ENCODE data around the gene HABP2.

The HABP2 gene

DNA sequence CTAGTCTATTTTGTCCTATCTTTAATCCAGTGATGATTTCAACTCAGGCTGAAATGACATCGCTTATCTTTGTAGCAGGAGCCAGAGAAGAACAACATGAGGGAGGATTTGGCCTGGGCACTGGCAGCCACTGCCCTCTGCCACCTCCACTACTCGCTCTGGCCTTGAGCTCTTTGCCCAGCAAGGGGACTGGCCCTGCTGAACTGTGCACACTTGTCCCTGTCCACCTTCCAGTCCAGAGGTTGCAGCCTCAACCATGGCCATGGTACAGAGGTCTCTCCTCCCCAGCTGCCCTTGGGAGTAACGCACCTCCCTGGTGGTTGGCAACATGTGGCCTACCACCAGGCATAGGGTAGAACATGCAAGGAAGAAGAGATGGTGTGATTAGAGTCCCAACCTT is 8.4 kb downstream of the HABP2 start:
- TF ChIP-seq, protein P1, sequence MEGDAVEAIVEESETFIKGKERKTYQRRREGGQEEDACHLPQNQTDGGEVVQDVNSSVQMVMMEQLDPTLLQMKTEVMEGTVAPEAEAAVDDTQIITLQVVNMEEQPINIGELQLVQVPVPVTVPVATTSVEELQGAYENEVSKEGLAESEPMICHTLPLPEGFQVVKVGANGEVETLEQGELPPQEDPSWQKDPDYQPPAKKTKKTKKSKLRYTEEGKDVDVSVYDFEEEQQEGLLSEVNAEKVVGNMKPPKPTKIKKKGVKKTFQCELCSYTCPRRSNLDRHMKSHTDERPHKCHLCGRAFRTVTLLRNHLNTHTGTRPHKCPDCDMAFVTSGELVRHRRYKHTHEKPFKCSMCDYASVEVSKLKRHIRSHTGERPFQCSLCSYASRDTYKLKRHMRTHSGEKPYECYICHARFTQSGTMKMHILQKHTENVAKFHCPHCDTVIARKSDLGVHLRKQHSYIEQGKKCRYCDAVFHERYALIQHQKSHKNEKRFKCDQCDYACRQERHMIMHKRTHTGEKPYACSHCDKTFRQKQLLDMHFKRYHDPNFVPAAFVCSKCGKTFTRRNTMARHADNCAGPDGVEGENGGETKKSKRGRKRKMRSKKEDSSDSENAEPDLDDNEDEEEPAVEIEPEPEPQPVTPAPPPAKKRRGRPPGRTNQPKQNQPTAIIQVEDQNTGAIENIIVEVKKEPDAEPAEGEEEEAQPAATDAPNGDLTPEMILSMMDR (IDR thresholded peaks at IDR 0.05; ENCODE audit: control insufficient read depth, extremely low read depth, insufficient read depth), result no peak
- no peak for DNase-seq (ENCODE audit: low read depth)
- no peak overlapping the region for H3K4me3 ChIP-seq (ENCODE audit: low read depth, low read length)

DNA sequence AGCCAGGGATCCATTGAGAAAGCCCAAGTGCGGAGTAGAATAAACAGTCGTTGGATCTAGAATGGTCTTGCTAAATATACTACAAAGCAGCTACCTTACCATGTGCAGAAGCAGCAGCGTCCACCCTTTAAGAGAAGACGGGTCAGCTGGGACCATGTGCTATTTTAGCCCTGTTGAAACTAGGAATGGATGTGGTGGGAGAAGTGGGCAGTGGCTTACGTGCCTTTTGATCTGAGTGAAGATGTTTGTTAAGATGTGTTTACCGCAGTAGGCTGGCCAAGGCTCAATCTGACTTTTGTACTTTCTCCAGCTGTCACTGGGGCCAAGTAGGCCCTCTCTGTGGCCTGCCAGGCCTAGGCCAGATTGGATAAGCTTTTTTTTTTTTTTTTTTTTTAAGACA is 9.2 kb downstream of the HABP2 start:
- TF ChIP-seq, protein P1 (IDR thresholded peaks at IDR 0.05; ENCODE audit: control insufficient read depth, extremely low read depth, insufficient read depth), result no peak
- H3K4me3 ChIP-seq (ENCODE audit: low read depth, low read length), result no peak overlapping the region
- no peak for DNase-seq (ENCODE audit: low read depth)

DNA sequence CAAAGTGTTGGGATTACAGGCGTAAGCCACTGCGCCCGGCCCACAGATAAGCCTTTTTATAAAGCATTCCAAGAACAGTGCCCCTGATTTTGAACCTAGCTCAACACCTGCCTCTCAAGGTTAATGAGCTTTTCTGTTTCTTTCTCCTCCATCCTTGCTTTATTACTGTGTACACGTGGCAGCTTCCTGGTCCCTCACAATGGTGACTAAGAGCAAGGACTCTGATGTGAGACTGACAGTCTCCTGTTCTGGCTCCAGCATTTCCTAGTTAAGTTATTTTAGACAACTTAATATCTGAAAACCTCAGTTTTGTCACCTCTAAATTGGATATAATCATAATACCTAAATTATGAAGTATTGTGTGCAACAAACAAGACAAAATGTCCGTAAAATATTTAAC is 9.9 kb downstream of the HABP2 start:
- no peak overlapping the region for H3K4me3 ChIP-seq (ENCODE audit: low read depth, low read length)
- no peak for DNase-seq (ENCODE audit: low read depth)
- TF ChIP-seq, protein P1 (IDR thresholded peaks at IDR 0.05; ENCODE audit: control insufficient read depth, extremely low read depth, insufficient read depth), result no peak

DNA sequence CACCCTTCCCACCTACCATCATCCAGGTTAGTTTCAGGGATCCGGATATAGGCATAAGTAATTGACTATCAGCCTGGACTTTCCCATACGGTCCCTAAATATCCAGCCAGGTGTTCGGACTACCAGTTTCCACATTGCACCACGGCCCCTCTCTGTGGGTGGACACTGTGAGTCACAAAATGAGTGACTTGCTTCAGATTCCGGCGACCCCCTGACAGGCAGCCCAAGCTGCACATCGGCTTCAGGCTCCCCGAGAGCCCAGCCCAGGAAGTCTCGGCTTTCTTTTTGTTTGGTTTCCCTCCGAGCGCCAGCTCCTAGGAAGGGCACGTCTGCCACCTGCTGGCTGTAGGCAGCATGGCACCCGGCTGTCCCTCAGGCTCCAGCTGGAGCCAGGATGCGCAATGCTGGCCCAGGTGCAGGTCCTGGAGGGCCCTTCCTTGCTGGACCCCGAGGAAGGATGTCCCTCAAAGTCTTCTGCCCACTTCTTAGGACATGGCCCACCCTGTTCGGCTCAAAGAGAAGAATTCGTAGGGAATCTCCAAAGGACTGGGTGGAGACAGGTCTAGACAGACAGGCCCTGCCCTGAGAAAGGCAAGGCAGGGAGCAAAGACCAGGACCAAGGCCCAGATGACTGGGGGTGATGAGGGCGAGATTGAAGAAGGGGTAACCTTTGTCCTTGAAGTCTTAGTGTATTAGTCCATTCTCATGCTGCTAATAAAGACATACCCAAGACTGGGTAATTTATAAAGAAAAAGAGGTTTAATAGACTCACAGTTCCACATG is 10.6 kb downstream of the HABP2 start:
- TF ChIP-seq, protein P1 (IDR thresholded peaks at IDR 0.05; ENCODE audit: control insufficient read depth, extremely low read depth, insufficient read depth), result peak; percentile 98
- DNase-seq (ENCODE audit: low read depth), result no peak
- peak overlapping the region; percentile 38 for H3K4me3 ChIP-seq (ENCODE audit: low read depth, low read length)

DNA sequence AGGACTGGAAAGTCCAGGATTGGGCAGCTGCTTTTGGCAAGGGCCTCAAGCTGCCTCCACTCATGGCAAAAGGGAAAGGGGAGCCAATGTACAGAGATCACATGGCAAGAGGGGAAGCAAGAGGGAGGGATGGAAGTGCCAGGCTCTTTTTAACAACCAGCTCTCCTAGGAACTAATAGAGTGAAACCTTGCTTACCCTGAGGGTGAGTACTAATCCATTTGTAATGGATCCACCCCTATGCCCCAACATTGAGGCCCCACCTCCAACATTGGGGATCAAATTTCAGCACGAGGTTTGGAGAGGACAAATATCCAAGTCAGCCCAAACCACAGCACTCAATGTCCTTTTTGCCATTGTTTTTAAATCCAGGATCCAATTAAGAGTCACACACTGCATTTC is 12.5 kb downstream of the HABP2 start:
- TF ChIP-seq, protein P1 (IDR thresholded peaks at IDR 0.05; ENCODE audit: control insufficient read depth, extremely low read depth, insufficient read depth), result no peak
- H3K4me3 ChIP-seq (ENCODE audit: low read depth, low read length), result no peak overlapping the region
- no peak for DNase-seq (ENCODE audit: low read depth)

DNA sequence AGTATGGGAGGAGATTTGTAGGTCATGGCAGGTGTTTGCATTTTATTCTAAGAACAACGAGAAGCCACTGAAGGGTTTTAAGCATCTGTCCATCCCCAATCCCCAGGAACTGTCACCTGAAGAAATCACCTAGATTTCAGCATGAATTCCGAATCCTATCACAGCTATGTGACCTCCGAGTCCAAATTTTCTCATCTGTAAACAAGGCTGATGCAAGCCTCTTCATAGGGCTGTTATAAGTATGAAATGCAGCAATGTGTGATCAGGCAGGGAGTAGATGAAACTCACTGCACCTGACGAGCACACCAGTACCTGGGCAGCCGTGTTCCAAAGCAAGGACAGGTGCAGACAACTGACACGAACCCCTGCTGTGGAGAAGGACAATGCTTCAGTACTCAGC is 14.0 kb downstream of the HABP2 start:
- H3K4me3 ChIP-seq (ENCODE audit: low read depth, low read length), result no peak overlapping the region
- no peak for DNase-seq (ENCODE audit: low read depth)
- TF ChIP-seq, protein P1 (IDR thresholded peaks at IDR 0.05; ENCODE audit: control insufficient read depth, extremely low read depth, insufficient read depth), result no peak

DNA sequence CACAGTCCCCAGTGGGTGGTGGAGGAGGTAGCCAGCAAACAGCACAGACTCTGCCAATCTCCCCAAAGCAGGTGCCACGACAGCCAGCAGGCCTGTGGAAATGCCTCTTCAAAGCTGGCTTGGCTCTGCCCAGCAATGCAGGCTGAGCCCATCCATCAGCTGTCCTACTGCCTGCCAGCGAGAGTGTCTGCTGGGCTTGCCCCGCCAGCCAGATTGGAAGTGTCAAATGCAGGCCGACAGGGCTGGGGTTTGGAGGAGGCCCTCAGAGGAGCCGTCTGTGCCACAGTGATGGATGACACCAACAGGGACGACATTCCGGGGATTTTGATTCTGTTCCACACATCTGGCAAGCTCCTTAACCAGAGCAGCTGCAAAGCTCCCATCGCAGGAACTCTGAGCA is 16.7 kb downstream of the HABP2 start:
- TF ChIP-seq, protein P1 (IDR thresholded peaks at IDR 0.05; ENCODE audit: control insufficient read depth, extremely low read depth, insufficient read depth), result no peak
- H3K4me3 ChIP-seq (ENCODE audit: low read depth, low read length), result no peak overlapping the region
- DNase-seq (ENCODE audit: low read depth), result no peak

Data from LNCaP clone FGC (cell line).